ENCODE measurements around the gene ZACN.
"Not testable (repeated sequence)": the region's sequence is repeated elsewhere in the genome, so short reads cannot be mapped to it uniquely, and the experiment has no call there.

ZACN gene

GRCh38 chr17:76056882-76057281 lies 22.1 kb upstream of the ZACN start:
- no peak for DNase-seq

GRCh38 chr17:76058264-76058663 lies 20.7 kb upstream of the ZACN start:
- DNase-seq = not testable (repeated sequence)

- DNase-seq = peak; percentile 49
Observed at GRCh38 chr17:76063875-76064546, 15.0 kb upstream of the ZACN start.

- no peak for DNase-seq
Observed at GRCh38 chr17:76065775-76066174, 13.2 kb upstream of the ZACN start.

GRCh38 chr17:76071531-76072147 lies 7.3 kb upstream of the ZACN start:
- no peak for DNase-seq

- peak; percentile 89 for DNase-seq
Observed at GRCh38 chr17:76072148-76072858, 6.7 kb upstream of the ZACN start, which contains the start of gene SRP68. SRP68 (minus strand) TSS chr17:76072517; CDS start chr17:76072491, 26 bp downstream.

GRCh38 chr17:76074390-76075363 lies 4.3 kb upstream of the ZACN start, which contains the start of gene GALR2:
GALR2 (plus strand) TSS chr17:76074781; CDS start chr17:76074884, 103 bp downstream.
- DNase-seq = no peak

GRCh38 chr17:76075364-76076145 lies 3.4 kb upstream of the ZACN start:
- DNase-seq = peak; percentile 32

GRCh38 chr17:76076146-76076764 lies 2.7 kb upstream of the ZACN start:
- peak; percentile 16 for DNase-seq

- DNase-seq = peak; percentile 57
Observed at GRCh38 chr17:76076765-76077583, 2.0 kb upstream of the ZACN start.

- DNase-seq = no peak
Observed at GRCh38 chr17:76077584-76078110, 1.3 kb upstream of the ZACN start.

GRCh38 chr17:76078370-76078769 lies 612 bp upstream of the ZACN start:
- not testable (repeated sequence) for DNase-seq

GRCh38 chr17:76079535-76079955 lies 563 bp downstream of the ZACN start:
- DNase-seq = peak; percentile 11

GRCh38 chr17:76079956-76080767 lies 1.2 kb downstream of the ZACN start:
- peak; percentile 26 for DNase-seq

GRCh38 chr17:76080768-76081287 lies 1.8 kb downstream of the ZACN start:
- no peak for DNase-seq

GRCh38 chr17:76081295-76082210 lies 2.6 kb downstream of the ZACN start:
- DNase-seq = no peak
